Neural cell (in vitro differentiated cells): ENCODE data around the gene CHD6. TPM values are rescaled to one million over a fixed set of nuclear protein-coding genes. Genes with fewer than 3 reads are reported as not detected.

Experiments
- H2AFZ ChIP-seq: fragments of 200-600, 300-800 bp; sonication (generic), shearing (Covaris generic); 2 replicates; pipeline ENCODE4 v1.6.0; 2014; ENCODE audit warnings: low read depth, mild to moderate bottlenecking, antibody characterized with exemption, low read length, moderate library complexity
- H3F3A ChIP-seq: fragments of 200-600 bp; shearing (Covaris generic); 2 replicates; pipeline ENCODE4 v1.6.1; 2016; ENCODE audit warnings: mild to moderate bottlenecking, moderate library complexity, mixed read lengths, antibody characterized with exemption, low read length; ENCODE audit not compliant: insufficient read depth, poor library complexity, severe bottlenecking
- H3K27ac ChIP-seq: fragments of 200-600, 300-800 bp; sonication (generic), shearing (Covaris generic); 2 replicates; pipeline ENCODE4 v1.5.1; 2014; ENCODE audit warnings: mild to moderate bottlenecking, low read length, moderate library complexity
- H3K27me3 ChIP-seq: fragments of 300-800, 200-600 bp; sonication (generic), shearing (Covaris generic); 2 replicates; pipeline ENCODE4 v1.6.0; 2014; ENCODE audit warnings: mild to moderate bottlenecking, low read depth, low read length, moderate library complexity; ENCODE audit not compliant: insufficient read depth
- H3K36me3 ChIP-seq: fragments of 300-800, 200-600 bp; sonication (generic), shearing (Covaris generic); 2 replicates; pipeline ENCODE4 v1.5.1; 2014; ENCODE audit warnings: mild to moderate bottlenecking, antibody characterized with exemption, low read length, moderate library complexity; ENCODE audit not compliant: insufficient read depth
- H3K4me2 ChIP-seq: fragments of 300-800, 200-600 bp; sonication (generic), shearing (Covaris generic); 2 replicates; pipeline ENCODE4 v1.6.0; 2014; ENCODE audit warnings: mild to moderate bottlenecking, low read length
- H3K4me3 ChIP-seq: fragments of 300-800, 200-600 bp; sonication (generic), shearing (Covaris generic); 2 replicates; pipeline ENCODE4 v1.5.1; 2014; ENCODE audit warnings: mild to moderate bottlenecking, low read length, moderate library complexity
- H3K79me2 ChIP-seq: fragments of 200-600 bp; shearing (Covaris generic); replicated peaks from 2 replicates; pipeline ENCODE4 v1.6.0; 2014; ENCODE audit warnings: mild to moderate bottlenecking, low read length, moderate library complexity; ENCODE audit not compliant: insufficient read depth
- H3K9ac ChIP-seq: fragments of 300-800, 200-600 bp; sonication (generic), shearing (Covaris generic); 2 replicates; pipeline ENCODE4 v1.6.1; 2016; ENCODE audit warnings: mild to moderate bottlenecking, low read length, mixed read lengths
- H3K9me2 ChIP-seq: fragments of 200-600 bp; shearing (Covaris generic); 2 replicates; pipeline ENCODE4 v1.6.1; 2016; ENCODE audit warnings: mild to moderate bottlenecking, low read length, mixed read lengths; ENCODE audit not compliant: insufficient read depth
- H3K9me3 ChIP-seq: fragments of 200-600, 300-800 bp; sonication (generic), shearing (Covaris generic); 2 replicates; pipeline ENCODE4 v1.6.1; 2016; ENCODE audit warnings: mild to moderate bottlenecking, mixed run types, low read length, moderate library complexity, mixed read lengths
- H4K20me1 ChIP-seq: fragments of 200-600 bp; shearing (Covaris generic); 2 replicates; pipeline ENCODE4 v1.6.1; 2016; ENCODE audit warnings: mild to moderate bottlenecking, mixed run types; ENCODE audit not compliant: insufficient read depth
- CTCF ChIP-seq: fragments of 450-650 bp; IDR thresholded peaks from 2 replicates; pipeline ENCODE4 v1.5.1; 2014; ENCODE audit warnings: antibody characterized with exemption, mild to moderate bottlenecking, moderate library complexity; ENCODE audit not compliant: poor library complexity, severe bottlenecking
- EP300 ChIP-seq: fragments of 450-650 bp; conservative IDR thresholded peaks from 2 replicates; pipeline ENCODE4 v1.6.1; 2014; ENCODE audit warnings: antibody characterized with exemption, mild to moderate bottlenecking, moderate library complexity; ENCODE audit not compliant: poor library complexity, severe bottlenecking
- EZH2 ChIP-seq: fragments of 200-600, 300-800 bp; shearing (Covaris generic), sonication (generic); IDR thresholded peaks from 2 replicates; pipeline ENCODE4 v1.6.1; 2014; ENCODE audit warnings: antibody characterized with exemption, low read length, borderline replicate concordance, mild to moderate bottlenecking; ENCODE audit not compliant: insufficient read depth, poor library complexity, severe bottlenecking
- MXI1 ChIP-seq: fragments of 450-650 bp; conservative IDR thresholded peaks from 2 replicates; pipeline ENCODE4 v1.6.1; 2014; ENCODE audit warnings: antibody characterized with exemption, mild to moderate bottlenecking; ENCODE audit not compliant: poor library complexity, severe bottlenecking
- POLR2AphosphoS5 ChIP-seq: IDR thresholded peaks from 2 replicates; pipeline ENCODE4 v1.6.1; 2012
- RAD21 ChIP-seq: fragments of 450-650 bp; conservative IDR thresholded peaks from 2 replicates; pipeline ENCODE4 v1.6.1; 2014; ENCODE audit warnings: antibody characterized with exemption, mild to moderate bottlenecking, moderate library complexity
- SMC3 ChIP-seq: fragments of 450-650 bp; conservative IDR thresholded peaks from 2 replicates; pipeline ENCODE4 v1.6.1; 2014; ENCODE audit warnings: antibody characterized with exemption, mild to moderate bottlenecking, moderate library complexity; ENCODE audit not compliant: poor library complexity
- TAF1 ChIP-seq: IDR thresholded peaks from 2 replicates; pipeline ENCODE4 v1.6.1; 2012; ENCODE audit warnings: low read depth
- polyA plus RNA-seq: library from polyadenylated mRNA; depleted of rRNA; stranded (reverse); fragments of >200 nt; gene quantifications from 2 replicates; pipeline ENCODE4 v1.2.3, GENCODE V29; 2014
- TF ChIP-seq, protein P1 (sequence below): IDR thresholded peaks from 2 replicates; pipeline ENCODE4 v1.6.1; 2012; ENCODE audit warnings: borderline replicate concordance

Gene CHD6
- polyA plus RNA-seq, 1 donor from 2014 or later = 22.9 TPM

DNA sequence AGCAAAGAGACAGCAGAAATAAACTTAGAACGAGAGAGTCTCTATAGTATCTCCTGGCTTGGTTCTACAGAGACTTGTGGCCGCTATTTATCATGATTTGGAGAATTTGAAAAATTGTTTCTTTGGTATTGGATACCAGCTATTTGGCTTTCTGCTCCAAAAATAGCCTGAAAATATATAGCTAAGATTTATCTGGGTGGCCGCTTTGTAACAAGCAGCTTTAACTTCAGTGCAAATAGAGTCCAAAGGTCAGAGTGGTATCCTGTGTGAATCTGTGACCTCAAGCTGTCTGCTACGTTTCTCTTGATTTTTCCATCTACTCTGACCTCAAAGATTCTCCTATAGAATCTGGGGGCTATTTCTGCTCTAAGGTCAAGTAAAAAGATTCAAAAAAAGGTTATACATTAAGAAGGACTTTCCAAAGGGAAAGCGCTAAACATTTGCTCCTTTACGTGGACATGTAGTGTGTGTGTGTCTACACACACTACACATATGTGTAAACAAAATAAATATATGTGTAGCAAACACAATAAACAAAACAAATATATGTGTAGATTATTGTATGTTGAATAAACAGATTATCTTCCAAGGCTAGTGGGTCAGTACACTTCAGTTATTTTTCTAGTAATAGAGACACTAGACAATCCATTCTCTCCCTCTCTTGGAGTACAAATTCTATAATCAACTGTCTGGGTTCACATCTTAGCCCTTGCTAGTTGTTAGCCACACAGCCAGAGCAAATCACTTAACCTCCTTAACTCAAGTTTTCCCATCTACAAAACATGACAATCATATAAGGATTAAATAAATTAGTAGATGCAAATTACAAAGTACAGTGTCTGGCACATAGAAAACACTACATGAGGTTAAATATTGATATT, 40.8 kb downstream of the CHD6 start:
- Histone ChIP-seq H2AFZ (no peak overlapping the region), H3K9me2 (no peaks in the 10 kb centered on the region), H3K79me2 (peaks cover 86% of the 10 kb centered on the region), H3K27me3 (no peaks in the 10 kb centered on the region), H3K36me3 (no peaks in the 10 kb centered on the region), H3K9ac (no peak overlapping the region), H3K27ac (no peak overlapping the region), H3K4me2 (no peak overlapping the region), H3K4me3 (no peak overlapping the region), H3F3A (no peaks in the 10 kb centered on the region), H4K20me1 (no peaks in the 10 kb centered on the region), H3K9me3 (no peaks in the 10 kb centered on the region)
- TF ChIP-seq EZH2 (no peak), MXI1 (no peak), EP300 (no peak), TAF1 (no peak), POLR2AphosphoS5 (no peak), SMC3 (no peak), RAD21 (no peak), CTCF (no peak)
- TF ChIP-seq, protein P1, sequence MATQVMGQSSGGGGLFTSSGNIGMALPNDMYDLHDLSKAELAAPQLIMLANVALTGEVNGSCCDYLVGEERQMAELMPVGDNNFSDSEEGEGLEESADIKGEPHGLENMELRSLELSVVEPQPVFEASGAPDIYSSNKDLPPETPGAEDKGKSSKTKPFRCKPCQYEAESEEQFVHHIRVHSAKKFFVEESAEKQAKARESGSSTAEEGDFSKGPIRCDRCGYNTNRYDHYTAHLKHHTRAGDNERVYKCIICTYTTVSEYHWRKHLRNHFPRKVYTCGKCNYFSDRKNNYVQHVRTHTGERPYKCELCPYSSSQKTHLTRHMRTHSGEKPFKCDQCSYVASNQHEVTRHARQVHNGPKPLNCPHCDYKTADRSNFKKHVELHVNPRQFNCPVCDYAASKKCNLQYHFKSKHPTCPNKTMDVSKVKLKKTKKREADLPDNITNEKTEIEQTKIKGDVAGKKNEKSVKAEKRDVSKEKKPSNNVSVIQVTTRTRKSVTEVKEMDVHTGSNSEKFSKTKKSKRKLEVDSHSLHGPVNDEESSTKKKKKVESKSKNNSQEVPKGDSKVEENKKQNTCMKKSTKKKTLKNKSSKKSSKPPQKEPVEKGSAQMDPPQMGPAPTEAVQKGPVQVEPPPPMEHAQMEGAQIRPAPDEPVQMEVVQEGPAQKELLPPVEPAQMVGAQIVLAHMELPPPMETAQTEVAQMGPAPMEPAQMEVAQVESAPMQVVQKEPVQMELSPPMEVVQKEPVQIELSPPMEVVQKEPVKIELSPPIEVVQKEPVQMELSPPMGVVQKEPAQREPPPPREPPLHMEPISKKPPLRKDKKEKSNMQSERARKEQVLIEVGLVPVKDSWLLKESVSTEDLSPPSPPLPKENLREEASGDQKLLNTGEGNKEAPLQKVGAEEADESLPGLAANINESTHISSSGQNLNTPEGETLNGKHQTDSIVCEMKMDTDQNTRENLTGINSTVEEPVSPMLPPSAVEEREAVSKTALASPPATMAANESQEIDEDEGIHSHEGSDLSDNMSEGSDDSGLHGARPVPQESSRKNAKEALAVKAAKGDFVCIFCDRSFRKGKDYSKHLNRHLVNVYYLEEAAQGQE = no peak

GRCh38 chr20:41575412-41575811, 42.8 kb downstream of the CHD6 start:
- Histone ChIP-seq H3K4me3 (no peak overlapping the region), H3K9me2 (no peaks in the 10 kb centered on the region), H3K9ac (no peak overlapping the region), H3K79me2 (peaks cover 82% of the 10 kb centered on the region), H3F3A (no peaks in the 10 kb centered on the region), H2AFZ (no peak overlapping the region), H3K4me2 (no peak overlapping the region), H3K27me3 (no peaks in the 10 kb centered on the region), H3K27ac (no peak overlapping the region), H4K20me1 (no peaks in the 10 kb centered on the region), H3K9me3 (no peaks in the 10 kb centered on the region), H3K36me3 (no peaks in the 10 kb centered on the region)
- no peak for TF ChIP-seq SMC3
- TF ChIP-seq RAD21 = no peak
- no peak for TF ChIP-seq CTCF
- no peak for TF ChIP-seq EZH2
- TF ChIP-seq MXI1 = no peak
- TF ChIP-seq, protein P1 = no peak
- no peak for TF ChIP-seq TAF1
- no peak for TF ChIP-seq POLR2AphosphoS5
- TF ChIP-seq EP300 = no peak
